Measurements from ENCODE around the gene MYOD1.

MYOD1 gene

DNA sequence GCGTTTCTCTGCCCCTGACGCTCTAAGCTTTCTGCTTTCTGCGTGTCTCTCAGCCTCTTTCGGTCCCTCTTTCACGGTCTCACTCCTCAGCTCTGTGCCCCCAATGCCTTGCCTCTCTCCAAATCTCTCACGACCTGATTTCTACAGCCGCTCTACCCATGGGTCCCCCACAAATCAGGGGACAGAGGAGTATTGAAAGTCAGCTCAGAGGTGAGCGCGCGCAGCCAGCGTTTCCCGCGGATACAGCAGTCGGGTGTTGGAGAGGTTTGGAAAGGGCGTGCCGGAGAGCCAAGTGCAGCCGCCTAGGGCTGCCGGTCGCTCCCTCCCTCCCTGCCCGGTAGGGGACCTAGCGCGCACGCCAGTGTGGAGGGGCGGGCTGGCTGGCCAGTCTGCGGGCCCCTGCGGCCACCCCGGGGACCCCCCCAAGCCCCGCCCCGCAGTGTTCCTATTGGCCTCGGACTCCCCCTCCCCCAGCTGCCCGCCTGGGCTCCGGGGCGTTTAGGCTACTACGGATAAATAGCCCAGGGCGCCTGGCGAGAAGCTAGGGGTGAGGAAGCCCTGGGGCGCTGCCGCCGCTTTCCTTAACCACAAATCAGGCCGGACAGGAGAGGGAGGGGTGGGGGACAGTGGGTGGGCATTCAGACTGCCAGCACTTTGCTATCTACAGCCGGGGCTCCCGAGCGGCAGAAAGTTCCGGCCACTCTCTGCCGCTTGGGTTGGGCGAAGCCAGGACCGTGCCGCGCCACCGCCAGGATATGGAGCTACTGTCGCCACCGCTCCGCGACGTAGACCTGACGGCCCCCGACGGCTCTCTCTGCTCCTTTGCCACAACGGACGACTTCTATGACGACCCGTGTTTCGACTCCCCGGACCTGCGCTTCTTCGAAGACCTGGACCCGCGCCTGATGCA is at the start of gene MYOD1:
TSS of gene MYOD1 (plus strand) at position 544 of the 910 bp plus-strand sequence. CDS start at position 756, 212 bp downstream.
- Histone ChIP-seq H4K20me1 (0 out of 2 replicates have a peak, but pooled peaks cover 5% of the 10 kb centered on the region), H3K4me2 (no peak within 1 kb of the TSS), H3K4me3 (0 out of 2 replicates have a peak within 1 kb of the TSS, but pooled peaks have one; percentile 28), H3K27ac (no peak within 1 kb of the TSS), H3K9me3 (peaks cover 24% of the 10 kb centered on the region), H3K27me3 (peaks cover 65% of the 10 kb centered on the region), H3K36me3 (no peaks in the 10 kb centered on the region), H3K4me1 (no peaks in the 10 kb centered on the region; the same call in 1 of the 2 replicates), H3K9ac (no peak within 1 kb of the TSS)
- no peak for TF ChIP-seq Cebpa-rat (IDR thresholded peaks at IDR 0.05)

DNA sequence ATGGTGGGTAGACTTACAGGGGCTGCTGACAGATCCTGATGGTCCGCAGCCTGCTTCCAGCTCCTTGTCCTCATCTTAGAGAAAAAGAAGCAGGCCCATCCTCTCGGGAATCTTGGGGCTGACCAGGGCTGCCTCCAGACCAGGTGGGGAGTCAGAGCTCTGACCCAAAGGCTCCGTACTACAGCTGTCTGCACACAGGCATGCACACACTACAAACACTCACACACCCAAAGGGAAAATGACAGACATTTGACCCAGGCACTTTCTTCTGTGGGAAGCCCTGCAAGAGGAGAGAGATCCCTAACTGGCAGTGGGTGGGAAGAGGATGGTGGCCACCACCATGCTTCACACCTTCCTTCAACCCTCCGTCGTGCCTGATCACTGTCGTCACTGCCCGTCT is 46.9 kb upstream of the MYOD1 start:
- Histone ChIP-seq H3K4me3 (no peak overlapping the region), H3K27ac (no peak overlapping the region), H4K20me1 (no peaks in the 10 kb centered on the region), H3K27me3 (no peaks in the 10 kb centered on the region), H3K9ac (no peak overlapping the region), H3K9me3 (peaks cover 24% of the 10 kb centered on the region), H3K4me1 (no peaks in the 10 kb centered on the region), H3K36me3 (no peaks in the 10 kb centered on the region), H3K4me2 (no peak overlapping the region)
- TF ChIP-seq Cebpa-rat (IDR thresholded peaks at IDR 0.05): no peak

DNA sequence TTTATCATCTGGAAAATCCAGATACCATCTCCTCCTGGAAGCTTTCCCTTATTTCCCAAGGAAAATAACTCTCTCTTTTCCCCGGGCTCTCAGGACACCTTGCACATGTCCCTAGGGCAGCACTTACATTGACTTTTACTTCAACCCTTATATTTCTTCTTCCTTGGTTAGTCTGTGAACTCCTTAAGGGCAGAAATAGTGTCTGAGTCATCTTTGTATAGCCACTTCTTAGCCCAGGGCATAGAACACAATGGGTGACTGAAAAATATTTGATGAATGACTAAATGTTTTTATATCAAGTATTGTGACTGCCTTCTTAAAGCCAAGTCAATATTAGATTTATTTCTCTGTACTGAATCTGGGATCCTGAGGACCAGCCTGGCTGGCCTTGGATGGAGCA is 45.4 kb upstream of the MYOD1 start:
- Histone ChIP-seq H3K36me3 (no peaks in the 10 kb centered on the region), H3K27ac (no peak overlapping the region), H3K4me3 (no peak overlapping the region), H3K4me2 (no peak overlapping the region), H3K4me1 (no peaks in the 10 kb centered on the region), H3K9ac (no peak overlapping the region), H3K9me3 (peaks cover 30% of the 10 kb centered on the region), H3K27me3 (no peaks in the 10 kb centered on the region), H4K20me1 (no peaks in the 10 kb centered on the region)
- TF ChIP-seq Cebpa-rat (IDR thresholded peaks at IDR 0.05): no peak

DNA sequence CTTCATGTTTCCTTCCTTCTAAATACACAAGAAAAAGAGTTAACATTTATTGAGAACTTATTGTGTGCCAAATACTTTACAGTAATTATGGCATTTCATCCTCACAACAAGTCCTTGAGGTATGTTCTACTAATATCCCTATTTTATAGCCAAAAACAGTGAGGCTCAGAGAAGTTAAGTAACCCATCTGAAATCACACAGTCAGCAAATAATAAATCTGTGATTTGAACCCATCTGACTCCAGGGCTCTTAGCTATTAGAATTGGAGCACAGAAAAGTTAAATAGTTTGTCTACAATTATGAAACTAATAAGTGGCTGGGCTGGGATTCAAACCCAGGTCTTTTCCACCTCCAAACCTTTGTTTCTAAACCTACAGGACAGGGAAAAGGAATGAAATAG is 36.5 kb upstream of the MYOD1 start:
- peaks cover 3% of the 10 kb centered on the region; the same call in 1 of the 2 replicates for H3K9me3 ChIP-seq
- H3K4me1 ChIP-seq: no peaks in the 10 kb centered on the region
- H3K27ac ChIP-seq: no peak overlapping the region
- TF ChIP-seq Cebpa-rat (IDR thresholded peaks at IDR 0.05): no peak
- no peaks in the 10 kb centered on the region for H3K36me3 ChIP-seq
- H4K20me1 ChIP-seq: no peaks in the 10 kb centered on the region
- H3K4me2 ChIP-seq: no peak overlapping the region
- H3K4me3 ChIP-seq: no peak overlapping the region
- no peaks in the 10 kb centered on the region for H3K27me3 ChIP-seq
- no peak overlapping the region for H3K9ac ChIP-seq

DNA sequence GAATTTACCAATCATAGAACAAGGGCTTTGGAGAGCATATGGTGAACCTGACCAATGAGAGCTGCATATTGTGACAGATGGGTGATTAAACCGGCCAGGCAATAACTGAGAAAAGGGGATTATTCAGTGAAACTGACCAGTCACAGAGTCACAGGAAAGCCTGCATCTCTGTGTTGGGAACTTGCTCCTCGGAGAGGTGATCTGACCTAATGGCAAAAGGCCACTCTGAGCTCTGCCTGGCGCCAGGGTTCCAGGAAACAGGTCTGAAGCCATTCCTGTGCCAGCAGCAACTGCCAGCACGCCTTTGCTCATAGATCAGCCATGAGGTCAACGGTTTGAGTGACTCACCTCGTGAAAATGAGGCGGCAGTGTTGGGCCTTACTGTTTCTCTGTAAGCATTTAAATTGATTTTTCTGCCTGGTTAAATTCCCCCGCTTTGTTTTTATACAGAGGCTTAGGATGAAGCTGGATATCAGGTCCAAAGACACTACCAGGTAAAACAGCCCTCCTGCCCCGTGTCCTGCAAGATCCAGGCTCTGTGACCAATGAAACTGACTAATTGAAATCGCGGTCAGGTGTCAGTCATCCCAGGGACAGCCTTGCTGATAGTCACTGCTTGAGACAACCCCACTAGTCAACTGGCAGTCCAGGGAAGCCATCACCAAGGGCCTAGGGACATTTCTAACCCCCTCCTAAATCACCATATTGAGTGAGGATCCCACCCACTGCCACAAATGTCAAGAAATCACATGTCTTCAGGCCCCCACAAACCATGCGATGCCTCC is 35.8 kb upstream of the MYOD1 start:
- H3K9me3 ChIP-seq: no peaks in the 10 kb centered on the region
- H3K36me3 ChIP-seq: no peaks in the 10 kb centered on the region
- no peaks in the 10 kb centered on the region for H3K4me1 ChIP-seq
- H3K4me2 ChIP-seq: no peak overlapping the region
- no peak overlapping the region for H3K4me3 ChIP-seq
- no peak overlapping the region for H3K27ac ChIP-seq
- no peak for TF ChIP-seq Cebpa-rat (IDR thresholded peaks at IDR 0.05)
- H3K27me3 ChIP-seq: no peaks in the 10 kb centered on the region
- no peak overlapping the region for H3K9ac ChIP-seq
- no peaks in the 10 kb centered on the region for H4K20me1 ChIP-seq

DNA sequence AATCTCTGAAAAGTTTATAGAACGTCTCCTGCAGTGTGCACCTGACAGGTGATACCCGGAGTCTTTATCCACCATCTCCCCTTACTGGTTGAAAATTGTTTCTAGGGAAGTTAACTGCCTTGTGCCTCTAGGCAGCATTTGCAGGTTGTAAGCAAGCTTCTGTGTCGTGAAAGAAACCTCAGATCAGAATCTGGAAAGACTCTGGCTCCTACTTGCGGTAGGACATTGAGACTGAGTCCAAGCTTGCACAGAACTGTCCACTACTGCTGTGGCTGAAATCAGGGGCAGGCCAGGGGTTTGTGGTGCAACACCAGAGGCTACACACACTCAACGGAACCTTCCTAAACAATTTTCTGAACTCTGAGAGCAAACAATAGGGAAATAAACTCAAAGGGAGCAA is 34.8 kb upstream of the MYOD1 start:
- no peaks in the 10 kb centered on the region for H3K4me1 ChIP-seq
- no peaks in the 10 kb centered on the region for H3K36me3 ChIP-seq
- no peak overlapping the region for H3K27ac ChIP-seq
- no peaks in the 10 kb centered on the region for H3K27me3 ChIP-seq
- H4K20me1 ChIP-seq: no peaks in the 10 kb centered on the region
- H3K4me3 ChIP-seq: no peak overlapping the region
- TF ChIP-seq Cebpa-rat (IDR thresholded peaks at IDR 0.05): no peak
- no peak overlapping the region for H3K4me2 ChIP-seq
- H3K9me3 ChIP-seq: no peaks in the 10 kb centered on the region
- no peak overlapping the region for H3K9ac ChIP-seq

DNA sequence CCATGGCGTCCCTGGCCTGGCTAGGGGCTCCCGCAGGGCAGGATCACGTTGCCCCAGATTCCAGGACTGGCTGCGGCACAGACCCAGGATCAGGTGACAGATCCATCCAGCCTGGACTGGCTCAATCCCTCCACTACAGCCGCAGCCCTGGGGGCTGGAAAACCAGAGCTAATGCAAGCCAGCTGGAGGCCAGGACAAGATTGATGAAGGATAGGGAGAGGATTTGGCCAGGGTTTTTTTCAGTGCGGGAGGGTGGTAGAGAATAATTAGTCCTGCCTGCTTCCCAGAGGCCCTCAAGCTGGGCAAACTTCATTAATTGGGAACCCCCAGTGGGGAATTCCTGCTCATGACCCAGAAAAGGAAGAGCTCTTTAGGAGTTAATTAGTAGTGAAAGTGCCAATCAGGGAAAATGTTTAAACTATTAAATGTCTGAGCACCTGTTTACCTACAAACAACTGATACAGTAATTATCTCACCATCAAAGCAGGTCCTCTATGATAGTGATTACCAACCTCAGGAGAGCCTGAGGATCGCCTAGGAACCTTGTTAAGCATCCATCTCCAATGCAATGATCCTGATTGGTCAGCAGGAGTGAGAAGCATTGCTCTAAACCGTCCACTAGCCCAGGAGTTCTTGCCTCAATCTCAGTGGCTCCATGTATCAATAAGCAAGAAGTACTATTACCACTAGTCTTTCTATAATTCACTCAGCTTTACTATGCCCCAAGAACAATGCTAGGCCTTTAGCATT is 33.0 kb upstream of the MYOD1 start:
- Histone ChIP-seq H3K27ac (no peak overlapping the region), H3K9ac (no peak overlapping the region), H3K27me3 (no peaks in the 10 kb centered on the region), H3K4me3 (no peak overlapping the region), H4K20me1 (no peaks in the 10 kb centered on the region), H3K36me3 (no peaks in the 10 kb centered on the region), H3K4me1 (no peaks in the 10 kb centered on the region), H3K9me3 (no peaks in the 10 kb centered on the region), H3K4me2 (no peak overlapping the region)
- TF ChIP-seq Cebpa-rat (IDR thresholded peaks at IDR 0.05): no peak

DNA sequence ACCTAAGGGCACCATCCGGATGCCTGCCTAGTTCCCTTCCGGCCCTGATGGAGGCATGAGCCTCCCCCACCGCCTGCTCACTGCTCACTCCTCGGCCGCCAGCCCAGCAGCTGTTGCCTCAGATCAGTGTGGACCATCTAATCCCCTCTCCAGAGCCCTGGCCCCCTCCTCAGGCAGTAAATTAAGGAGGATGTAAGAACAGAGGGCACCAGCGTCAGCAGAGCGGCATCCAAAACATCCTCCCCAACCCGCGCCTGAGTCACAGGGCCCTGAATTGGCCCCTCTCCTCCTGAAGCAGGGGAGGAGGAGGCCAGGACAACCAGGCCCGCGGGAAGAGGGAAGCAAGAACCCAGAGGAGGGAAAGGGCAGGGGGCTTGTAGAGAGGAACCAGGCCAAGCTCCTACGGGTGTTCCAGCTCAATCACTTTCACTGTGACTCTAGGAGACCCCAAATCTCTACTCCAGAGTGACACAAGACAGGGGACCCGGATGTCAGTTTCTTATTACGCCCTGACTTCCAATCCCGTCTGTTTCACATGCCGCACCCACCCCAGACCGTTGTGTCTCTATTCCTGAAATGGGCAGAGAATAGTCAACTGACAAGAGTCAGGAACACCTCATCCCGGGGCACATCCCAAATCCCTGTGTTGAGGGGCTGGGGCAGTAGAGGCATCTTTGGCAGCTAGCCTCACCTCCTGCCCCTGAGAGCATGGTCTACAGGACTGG is 31.3 kb upstream of the MYOD1 start:
- Histone ChIP-seq H3K36me3 (no peaks in the 10 kb centered on the region), H3K4me3 (no peak overlapping the region), H3K27ac (no peak overlapping the region), H3K9ac (no peak overlapping the region), H4K20me1 (no peaks in the 10 kb centered on the region), H3K27me3 (no peaks in the 10 kb centered on the region), H3K4me2 (no peak overlapping the region), H3K4me1 (peaks cover 4% of the 10 kb centered on the region; the same call in 1 of the 2 replicates), H3K9me3 (no peaks in the 10 kb centered on the region)
- TF ChIP-seq Cebpa-rat (IDR thresholded peaks at IDR 0.05): no peak

DNA sequence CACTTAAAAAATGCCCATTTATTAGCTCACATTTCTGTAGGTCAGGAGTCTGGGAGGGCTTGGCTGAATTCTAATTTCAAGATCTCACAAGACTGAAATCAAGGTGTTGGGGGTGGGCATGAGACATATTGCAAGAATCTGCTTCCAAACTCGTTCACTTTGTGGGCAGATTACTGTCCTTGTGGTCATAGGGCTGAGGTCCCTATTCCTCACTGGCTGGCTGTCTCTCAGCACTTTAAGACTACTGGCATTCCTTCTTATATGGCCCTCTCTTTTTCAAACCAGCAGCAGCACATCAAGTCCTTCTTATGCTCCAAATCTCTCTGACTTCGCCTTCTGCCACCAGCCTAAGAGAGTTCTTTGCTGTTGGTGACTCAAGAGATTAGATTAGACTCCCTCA is 27.8 kb upstream of the MYOD1 start:
- Histone ChIP-seq H3K9ac (no peak overlapping the region), H3K4me2 (no peak overlapping the region), H3K36me3 (no peaks in the 10 kb centered on the region), H3K4me3 (no peak overlapping the region), H4K20me1 (no peaks in the 10 kb centered on the region), H3K27me3 (no peaks in the 10 kb centered on the region), H3K9me3 (no peaks in the 10 kb centered on the region), H3K4me1 (peaks cover 4% of the 10 kb centered on the region; the same call in 1 of the 2 replicates), H3K27ac (no peak overlapping the region)
- TF ChIP-seq Cebpa-rat (IDR thresholded peaks at IDR 0.05): no peak
